B cell (primary cell): Measurements from ENCODE around the gene EFCC1. TPM values are rescaled to one million over a fixed set of nuclear protein-coding genes. Genes with fewer than 3 reads are reported as not detected.

Source experiments
- ATAC-seq: fragments of 200-7000 bp; cut with Tn5 transposase; one replicate; pipeline ENCODE4 v1.10.0; 2021; ENCODE audit warnings: low read depth, mild to moderate bottlenecking, moderate number of reproducible peaks, moderate library complexity
- CTCF ChIA-PET: fragments of 350-600 bp; sonication (Branson Sonifier 250); formaldehyde crosslinking; loops from one replicate; lab custom pipeline; 2021; ENCODE audit warnings: antibody characterized with exemption, inconsistent platforms; lab: Charles Lee
- POLR2A ChIA-PET: fragments of 350-600 bp; sonication (Branson Sonifier 250); formaldehyde crosslinking; loops from one replicate; lab custom pipeline; 2021; ENCODE audit warnings: antibody characterized with exemption; lab: Charles Lee
- DNase-seq: peaks from one replicate; pipeline ENCODE4 v3.0.0; 2013
- H2AFZ ChIP-seq: 2 replicates; pipeline ENCODE4 v1.6.1; 2012; ENCODE audit warnings: mild to moderate bottlenecking, low read depth, low read length; ENCODE audit not compliant: insufficient read depth, poor library complexity, severe bottlenecking
- H3K27ac ChIP-seq, 2 donors: 1 replicate in 1 of 2; 2 replicates in 1 of 2; pipeline ENCODE4 v1.5.1; 2012 to 2013; ENCODE audit warnings: low read length in 2 of 2, mild to moderate bottlenecking in 2 of 2, moderate library complexity in 1 of 2
- H3K27me3 ChIP-seq, 4 experiments: fragments of 200-600 bp in 1 of 4; sonication (generic) in 1 of 4; replicated peaks in 1 of 4; 1 replicate in 2 of 4; 2 replicates in 2 of 4; pipeline versions ENCODE4 v1.6.1 to v1.7.0; 2013 to 2016; ENCODE audit warnings: low read length in 3 of 4, mild to moderate bottlenecking in 2 of 4, mixed read lengths in 1 of 4, moderate library complexity in 1 of 4; ENCODE audit not compliant: insufficient read depth in 4 of 4, control insufficient read depth in 3 of 4; ENCODE audit errors: control extremely low read depth in 1 of 4
- H3K36me3 ChIP-seq, 2 experiments: replicated peaks in 1 of 2; 1 replicate in 1 of 2; 2 replicates in 1 of 2; pipeline versions ENCODE4 v1.6.1 to v1.7.1; 2013; ENCODE audit warnings: low read length in 1 of 2; ENCODE audit not compliant: insufficient read depth in 2 of 2, control insufficient read depth in 1 of 2; ENCODE audit errors: control extremely low read depth in 1 of 2, extremely low read depth in 1 of 2
- H3K4me1 ChIP-seq, 2 donors: fragments of 200-600 bp in 1 of 2; sonication (generic) in 1 of 2; 1 replicate in 1 of 2; 2 replicates in 1 of 2; pipeline versions ENCODE4 v1.5.1 to v1.6.1; 2013 to 2017; ENCODE audit warnings: low read length in 2 of 2; ENCODE audit not compliant: control insufficient read depth in 2 of 2, insufficient read depth in 2 of 2
- H3K4me2 ChIP-seq: replicated peaks from 2 replicates; pipeline ENCODE3; 2012; ENCODE audit warnings: mild to moderate bottlenecking, low read depth, low read length; ENCODE audit not compliant: poor library complexity, severe bottlenecking
- H3K4me3 ChIP-seq, 5 experiments: fragments of 200-600 bp in 1 of 5; sonication (generic) in 1 of 5; 1 replicate in 3 of 5; 2 replicates in 2 of 5; pipeline versions ENCODE4 v1.5.1 to v1.7.0; 2011 to 2016; ENCODE audit warnings: low read length in 4 of 5, mild to moderate bottlenecking in 4 of 5, low read depth in 2 of 5, control low read depth in 1 of 5, moderate library complexity in 1 of 5; ENCODE audit not compliant: insufficient read depth in 1 of 5; ENCODE audit errors: control extremely low read depth in 1 of 5, extremely low read depth in 1 of 5
- H3K79me2 ChIP-seq: fragments of 200-600 bp; sonication (generic); one replicate; pipeline ENCODE4 v1.6.0; 2016; ENCODE audit warnings: low read length; ENCODE audit not compliant: control insufficient read depth, insufficient read depth
- H3K9ac ChIP-seq: fragments of 200-600 bp; sonication (generic); 2 replicates; pipeline ENCODE4 v1.6.1; 2017; ENCODE audit warnings: mild to moderate bottlenecking, low read length, moderate library complexity
- H3K9me3 ChIP-seq, 3 donors: one replicate each; pipeline versions ENCODE4 v1.6.1 to v1.7.1; 2013; ENCODE audit warnings: low read length in 2 of 3; ENCODE audit not compliant: control insufficient read depth in 2 of 3, insufficient read depth in 1 of 3; ENCODE audit errors: control extremely low read depth in 1 of 3
- H4K20me1 ChIP-seq: 2 replicates; pipeline ENCODE4 v1.6.0; 2012; ENCODE audit warnings: mild to moderate bottlenecking, low read length; ENCODE audit not compliant: insufficient read depth, control insufficient read depth, poor library complexity, severe bottlenecking
- H3K27ac Mint-ChIP-seq: one replicate; pipeline ENCODE4 v1.8.0; 2021; ENCODE audit warnings: mixed read lengths
- H3K27me3 Mint-ChIP-seq: one replicate; pipeline ENCODE4 v1.8.0; 2021; ENCODE audit warnings: mixed read lengths
- H3K4me1 Mint-ChIP-seq: one replicate; pipeline ENCODE4 v1.8.0; 2021; ENCODE audit warnings: mixed read lengths
- H3K4me3 Mint-ChIP-seq: one replicate; pipeline ENCODE4 v1.8.0; 2021; ENCODE audit warnings: mixed read lengths
- H3K9me3 Mint-ChIP-seq: one replicate; pipeline ENCODE4 v1.8.0; 2022; ENCODE audit warnings: mixed read lengths; ENCODE audit not compliant: insufficient read depth
- EZH2 ChIP-seq: IDR thresholded peaks from 2 replicates; pipeline ENCODE4 v1.6.1; 2012; ENCODE audit warnings: borderline replicate concordance, low read depth, mild to moderate bottlenecking, moderate library complexity, low read length; ENCODE audit not compliant: insufficient read depth, poor library complexity, severe bottlenecking
- WGBS: methylation state at CpG from one replicate; pipeline ENCODE4 v1.1.5; 2013; ENCODE audit warnings: missing lambda C conversion rate; ENCODE audit not compliant: insufficient coverage; 5-methylcytosine and 5-hydroxymethylcytosine counted together
- intact Hi-C: fragments of 100-400 bp; cut with micrococcal nuclease; formaldehyde crosslinking; loops from one replicate; pipeline ENCODE4 v1.10.0; 2022
- polyA plus RNA-seq: library from polyadenylated mRNA; depleted of rRNA; stranded (reverse); fragments of >200 nt; gene quantifications from 2 replicates; pipeline ENCODE4 v1.2.3, GENCODE V29; 2012
- total RNA-seq, 2 donors: library from RNA; stranded (reverse); fragments of 120-200 nt in 1 of 2; gene quantifications; 1 replicate in 1 of 2; 2 replicates in 1 of 2; pipeline versions ENCODE4 v1.2.3 to v1.2.4, GENCODE V29; 2013 to 2022
- TF ChIP-seq, protein P1 (sequence below): fragments of 200-600 bp; IDR thresholded peaks from one replicate; pipeline ENCODE4 v1.8.0; 2022; ENCODE audit warnings: antibody characterized with exemption, mild to moderate bottlenecking

The EFCC1 gene
- total and polyA plus RNA-seq, 2 donors (not counting 1 experiment from before 2014, with no cell fraction given), result 0.06 TPM; not detected in 1

DNA sequence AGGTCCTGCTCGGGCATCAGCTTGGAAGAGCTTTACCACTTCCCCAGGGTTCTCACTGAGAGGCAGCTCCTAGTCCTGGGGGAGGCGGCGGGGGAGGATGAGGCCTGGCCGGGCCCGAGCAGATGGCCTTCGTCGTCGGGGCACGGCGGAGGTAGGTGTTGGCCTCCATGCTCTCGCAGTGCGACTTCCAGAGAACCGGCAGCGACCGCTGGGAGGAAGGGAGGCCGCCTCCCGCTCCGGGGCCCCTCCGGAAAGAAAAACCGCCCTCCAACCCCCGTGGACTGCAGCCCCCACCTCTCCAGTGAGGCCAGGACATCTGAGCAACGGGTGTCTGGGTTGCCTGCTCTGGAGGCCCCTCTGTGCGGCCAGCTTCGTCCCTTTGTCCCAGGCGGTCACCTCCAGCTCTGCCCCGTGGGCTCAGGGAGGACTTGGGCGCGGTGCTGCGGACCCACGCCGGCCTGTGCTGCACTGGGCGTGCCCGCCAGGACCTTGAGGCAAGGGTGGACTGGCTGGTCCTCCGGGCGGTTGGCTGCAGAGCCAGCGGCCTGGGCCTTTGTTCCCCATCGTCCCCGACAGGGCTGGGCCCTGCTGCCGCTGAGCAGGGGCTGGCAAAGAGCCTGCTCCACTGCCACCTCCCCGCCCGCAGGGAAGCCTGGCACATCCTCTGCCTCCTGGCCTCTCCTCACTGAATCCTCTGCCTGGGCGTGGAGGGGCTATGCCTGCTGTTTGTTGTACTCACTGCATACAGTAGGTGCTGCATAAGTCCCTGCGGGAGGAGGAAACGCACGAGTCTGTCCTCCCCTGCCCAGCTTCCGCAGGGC lies 45.8 kb downstream of the EFCC1 start:
- peaks cover 0 to 34% (median 10%) of the 10 kb centered on the region in 4 experiments for H3K27me3 ChIP-seq
- no peak overlapping the region for H3K27ac Mint-ChIP-seq
- no peak overlapping the region for H3K4me3 Mint-ChIP-seq
- peaks cover 13% of the 10 kb centered on the region for H3K9me3 Mint-ChIP-seq
- peaks cover 1 to 22% (median 8%) of the 10 kb centered on the region in 3 donors for H3K9me3 ChIP-seq
- H4K20me1 ChIP-seq, result no peaks in the 10 kb centered on the region
- no peak for TF ChIP-seq EZH2
- TF ChIP-seq, protein P1, sequence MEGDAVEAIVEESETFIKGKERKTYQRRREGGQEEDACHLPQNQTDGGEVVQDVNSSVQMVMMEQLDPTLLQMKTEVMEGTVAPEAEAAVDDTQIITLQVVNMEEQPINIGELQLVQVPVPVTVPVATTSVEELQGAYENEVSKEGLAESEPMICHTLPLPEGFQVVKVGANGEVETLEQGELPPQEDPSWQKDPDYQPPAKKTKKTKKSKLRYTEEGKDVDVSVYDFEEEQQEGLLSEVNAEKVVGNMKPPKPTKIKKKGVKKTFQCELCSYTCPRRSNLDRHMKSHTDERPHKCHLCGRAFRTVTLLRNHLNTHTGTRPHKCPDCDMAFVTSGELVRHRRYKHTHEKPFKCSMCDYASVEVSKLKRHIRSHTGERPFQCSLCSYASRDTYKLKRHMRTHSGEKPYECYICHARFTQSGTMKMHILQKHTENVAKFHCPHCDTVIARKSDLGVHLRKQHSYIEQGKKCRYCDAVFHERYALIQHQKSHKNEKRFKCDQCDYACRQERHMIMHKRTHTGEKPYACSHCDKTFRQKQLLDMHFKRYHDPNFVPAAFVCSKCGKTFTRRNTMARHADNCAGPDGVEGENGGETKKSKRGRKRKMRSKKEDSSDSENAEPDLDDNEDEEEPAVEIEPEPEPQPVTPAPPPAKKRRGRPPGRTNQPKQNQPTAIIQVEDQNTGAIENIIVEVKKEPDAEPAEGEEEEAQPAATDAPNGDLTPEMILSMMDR, result no peak
- H3K4me1 Mint-ChIP-seq, result peaks cover 2% of the 10 kb centered on the region
- no peak overlapping the region for H2AFZ ChIP-seq
- CTCF ChIA-PET, result no interaction called here
- intact Hi-C loops, result no loop called here
- no peaks in the 10 kb centered on the region for H3K36me3 ChIP-seq
- DNase-seq (no peak), ATAC-seq (no peak)
- no peaks in the 10 kb centered on the region for H3K79me2 ChIP-seq
- H3K27me3 Mint-ChIP-seq, result peaks cover 35% of the 10 kb centered on the region
- peak overlapping the region; percentile 77 for H3K4me2 ChIP-seq
- 95% methylated on average over 46 of the region's 46 CpGs for WGBS
- no peak overlapping the region for H3K9ac ChIP-seq
- H3K4me1 ChIP-seq, result peaks cover 2 to 11% of the 10 kb centered on the region in 2 donors
- H3K4me3 ChIP-seq, result no peak overlapping the region
- H3K27ac ChIP-seq, result no peak overlapping the region
- POLR2A ChIA-PET, result no interaction called here

GRCh38 chr3:129047553-129047839 lies 46.4 kb downstream of the EFCC1 start:
- Histone ChIP-seq H3K9me3 (peaks cover 1 to 22% (median 8%) of the 10 kb centered on the region in 3 donors), H3K79me2 (no peaks in the 10 kb centered on the region), H3K4me3 (no peak overlapping the region), H3K27me3 (peaks cover 0 to 32% (median 9%) of the 10 kb centered on the region in 4 experiments), H2AFZ (no peak overlapping the region), H4K20me1 (no peaks in the 10 kb centered on the region), H3K9ac (no peak overlapping the region), H3K4me1 (peaks cover 2 to 11% of the 10 kb centered on the region in 2 donors), H3K36me3 (no peaks in the 10 kb centered on the region), H3K4me2 (no peak overlapping the region), H3K27ac (no peak overlapping the region)
- DNase-seq (no peak), ATAC-seq (no peak)
- peaks cover 10% of the 10 kb centered on the region for H3K9me3 Mint-ChIP-seq
- H3K4me1 Mint-ChIP-seq, result peaks cover 2% of the 10 kb centered on the region
- H3K4me3 Mint-ChIP-seq, result no peak overlapping the region
- intact Hi-C loops, result no loop called here
- 90% methylated on average over 6 of the region's 6 CpGs for WGBS
- H3K27ac Mint-ChIP-seq, result no peak overlapping the region
- ChIA-PET POLR2A (no interaction called here), CTCF (interaction anchor here (1.8 kb wide), 1 partner anchor 77 kb away, joined by 8 read pairs; no protein-coding TSS in a partner anchor)
- H3K27me3 Mint-ChIP-seq, result peaks cover 29% of the 10 kb centered on the region
- TF ChIP-seq, protein P1, result no peak
- no peak for TF ChIP-seq EZH2
